Mesenchymal stem cell (in vitro differentiated cells and primary cell): ENCODE measurements around the gene OVCA2.

Experiments
- DNase-seq: peaks from one replicate; pipeline ENCODE4 v3.0.0-alpha.2; 2013
- H2AFZ ChIP-seq: one replicate; pipeline ENCODE4 v1.6.1; 2013; ENCODE audit warnings: low read depth, mild to moderate bottlenecking, control low read depth, inconsistent platforms, low read length, moderate library complexity
- H2AK5ac ChIP-seq: 2 replicates; pipeline ENCODE4 v1.6.1; 2013; ENCODE audit warnings: low read length, moderate library complexity, mild to moderate bottlenecking, inconsistent platforms; ENCODE audit not compliant: severe bottlenecking
- H2BK120ac ChIP-seq: one replicate; pipeline ENCODE4 v1.6.1; 2013; ENCODE audit warnings: low read depth, mild to moderate bottlenecking, inconsistent platforms, low read length, moderate library complexity
- H2BK12ac ChIP-seq, 2 experiments: one replicate each; pipeline ENCODE4 v1.6.1; 2013; ENCODE audit warnings: inconsistent platforms in 2 of 2, low read length in 2 of 2, mild to moderate bottlenecking in 2 of 2, moderate library complexity in 2 of 2, control low read depth in 1 of 2
- H2BK15ac ChIP-seq: one replicate; pipeline ENCODE4 v1.6.1; 2013; ENCODE audit warnings: mild to moderate bottlenecking, low read depth, inconsistent platforms; ENCODE audit not compliant: poor library complexity, severe bottlenecking
- H2BK5ac ChIP-seq: 2 replicates; pipeline ENCODE4 v1.6.1; 2013; ENCODE audit warnings: low read depth, mild to moderate bottlenecking, low read length, control low read depth, inconsistent platforms; ENCODE audit not compliant: poor library complexity, severe bottlenecking
- H3K14ac ChIP-seq, 2 experiments: one replicate each; pipeline ENCODE4 v1.6.1; 2013; ENCODE audit warnings: inconsistent platforms in 2 of 2, low read length in 2 of 2, control low read depth in 1 of 2, mild to moderate bottlenecking in 1 of 2, moderate library complexity in 1 of 2
- H3K18ac ChIP-seq, 2 experiments: one replicate each; pipeline ENCODE4 v1.6.1; 2013; ENCODE audit warnings: inconsistent platforms in 2 of 2, low read length in 2 of 2, control low read depth in 1 of 2, low read depth in 1 of 2, mild to moderate bottlenecking in 1 of 2
- H3K23ac ChIP-seq, 2 experiments: one replicate each; pipeline ENCODE4 v1.6.1; 2013; ENCODE audit warnings: inconsistent platforms in 2 of 2, low read length in 2 of 2, mild to moderate bottlenecking in 2 of 2, moderate library complexity in 2 of 2, control low read depth in 1 of 2
- H3K27ac ChIP-seq: 2 replicates; pipeline ENCODE4 v1.5.1; 2013; ENCODE audit warnings: mild to moderate bottlenecking, moderate library complexity, low read length, control low read depth, inconsistent platforms; ENCODE audit not compliant: poor library complexity, severe bottlenecking
- H3K27me3 ChIP-seq, 2 experiments: 2 replicates each; pipeline versions ENCODE4 v1.6.1 to v1.7.0; 2013; ENCODE audit warnings: low read length in 2 of 2, mild to moderate bottlenecking in 2 of 2, moderate library complexity in 2 of 2, control low read depth in 1 of 2, inconsistent platforms in 1 of 2; ENCODE audit not compliant: control insufficient read depth in 1 of 2, insufficient read depth in 1 of 2
- H3K36me3 ChIP-seq, 2 experiments: 2 replicates each; pipeline versions ENCODE4 v1.6.1 to v1.7.0; 2013; ENCODE audit warnings: low read length in 2 of 2, control low read depth in 1 of 2, inconsistent platforms in 1 of 2, low read depth in 1 of 2, mild to moderate bottlenecking in 1 of 2; ENCODE audit not compliant: insufficient read depth in 2 of 2, control insufficient read depth in 1 of 2
- H3K4ac ChIP-seq, 2 experiments: one replicate each; pipeline ENCODE4 v1.6.1; 2013; ENCODE audit warnings: inconsistent platforms in 2 of 2, low read length in 2 of 2, mild to moderate bottlenecking in 2 of 2, moderate library complexity in 2 of 2, control low read depth in 1 of 2, low read depth in 1 of 2
- H3K4me1 ChIP-seq: 2 replicates; pipeline ENCODE4 v1.6.1; 2013; ENCODE audit warnings: low read depth, low read length, control low read depth; ENCODE audit not compliant: control insufficient read depth, insufficient read depth
- H3K4me2 ChIP-seq: 2 replicates; pipeline ENCODE4 v1.6.1; 2013; ENCODE audit warnings: low read length, mild to moderate bottlenecking, inconsistent platforms; ENCODE audit not compliant: poor library complexity, severe bottlenecking
- H3K4me3 ChIP-seq, 2 experiments: 2 replicates each; pipeline versions ENCODE4 v1.5.1 to v1.7.0; 2013; ENCODE audit warnings: low read length in 2 of 2, mild to moderate bottlenecking in 2 of 2, control low read depth in 1 of 2, low read depth in 1 of 2; ENCODE audit not compliant: insufficient read depth in 1 of 2
- H3K79me1 ChIP-seq: replicated peaks from 2 replicates; pipeline ENCODE4 v1.6.1; 2013; ENCODE audit warnings: mild to moderate bottlenecking, control low read depth, low read length, inconsistent platforms; ENCODE audit not compliant: poor library complexity, severe bottlenecking
- H3K9ac ChIP-seq: 2 replicates; pipeline ENCODE4 v1.7.0; 2013; ENCODE audit warnings: mild to moderate bottlenecking, low read length, moderate library complexity
- H3K9me3 ChIP-seq: 2 replicates; pipeline ENCODE4 v1.7.0; 2013; ENCODE audit warnings: mild to moderate bottlenecking, low read length; ENCODE audit not compliant: control insufficient read depth
- H4K8ac ChIP-seq: one replicate; pipeline ENCODE4 v1.6.1; 2013; ENCODE audit warnings: inconsistent platforms, mild to moderate bottlenecking, low read length, moderate library complexity
- H4K91ac ChIP-seq: one replicate; pipeline ENCODE4 v1.6.1; 2013; ENCODE audit warnings: mild to moderate bottlenecking, low read length, inconsistent platforms
- WGBS: methylation state at CpG from one replicate; pipeline ENCODE4 v1.1.7; 2013; ENCODE audit warnings: mixed read lengths; 5-methylcytosine and 5-hydroxymethylcytosine counted together

The OVCA2 gene

DNA sequence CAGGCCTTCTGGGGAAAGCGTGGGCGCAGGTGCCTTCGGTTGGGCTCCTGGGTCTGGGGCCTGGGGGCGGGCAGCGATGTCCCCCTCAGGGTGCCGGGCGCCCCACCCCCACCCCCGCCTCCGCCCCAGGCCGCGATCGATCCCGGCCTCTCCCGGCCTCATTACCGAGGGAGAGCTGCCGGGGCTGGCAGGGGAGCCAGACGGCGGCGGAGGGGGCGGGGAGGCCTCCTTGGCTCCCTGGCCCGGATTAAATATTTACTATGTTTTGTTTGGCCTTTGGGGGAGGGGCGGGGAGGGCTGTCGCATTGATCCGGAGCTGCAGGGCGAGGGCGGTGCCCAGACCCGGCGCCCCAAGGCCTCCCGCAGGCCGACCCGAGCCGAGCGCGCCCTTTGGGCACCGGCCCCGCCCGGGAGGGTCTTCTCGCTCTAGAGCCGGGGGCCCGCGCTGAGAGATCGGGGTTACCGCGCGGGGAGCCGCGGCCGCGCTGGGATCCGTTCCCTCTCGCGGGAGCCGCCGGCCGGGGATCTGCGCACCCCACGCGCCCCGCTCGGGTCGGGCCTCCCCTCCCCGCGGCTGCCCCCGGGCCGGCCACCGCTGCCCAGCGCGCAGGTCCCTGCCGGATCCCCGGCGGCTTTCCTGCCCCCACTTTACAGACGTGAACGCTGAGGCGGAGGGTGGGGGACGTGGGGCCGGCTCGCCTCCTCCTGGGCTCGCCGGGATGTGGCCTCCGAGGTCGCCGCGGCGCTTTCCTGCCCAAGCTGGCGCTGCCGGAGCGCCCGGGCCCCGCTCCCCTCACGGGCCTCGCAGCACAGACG is 43.7 kb upstream of the OVCA2 start:
- H3K4me1 ChIP-seq, result peaks cover 36% of the 10 kb centered on the region
- no peaks in the 10 kb centered on the region for H3K9me3 ChIP-seq
- peaks cover 4 to 10% of the 10 kb centered on the region in 2 experiments for H3K27me3 ChIP-seq
- H3K36me3 ChIP-seq, result no peaks in the 10 kb centered on the region
- H3K27ac ChIP-seq, result peak overlapping the region; percentile 67
- H2AK5ac ChIP-seq, result no peak overlapping the region
- peak overlapping the region; percentile 57 for H2AFZ ChIP-seq
- H3K23ac ChIP-seq, result peak overlapping the region in 1 of 2 experiments; percentile 19
- H2BK12ac ChIP-seq, result peak overlapping the region in 1 of 2 experiments; percentile 64
- H3K9ac ChIP-seq, result peak overlapping the region; percentile 74
- peak overlapping the region; percentile 69 to 79 for H3K4ac ChIP-seq
- H2BK120ac ChIP-seq, result peak overlapping the region; percentile 71
- peak overlapping the region; percentile 28 for H2BK15ac ChIP-seq
- DNase-seq, result no peak
- H3K4me3 ChIP-seq, result peak overlapping the region; percentile 31 to 55
- H3K14ac ChIP-seq, result peak overlapping the region in 1 of 2 experiments; percentile 58
- WGBS, result 15% methylated on average over 50 of the region's 92 CpGs
- H4K8ac ChIP-seq, result peak overlapping the region; percentile 88
- H3K18ac ChIP-seq, result peak overlapping the region; percentile 61 to 74
- H3K4me2 ChIP-seq, result peak overlapping the region; percentile 74
- H4K91ac ChIP-seq, result peak overlapping the region; percentile 50
- no peaks in the 10 kb centered on the region for H3K79me1 ChIP-seq
- H2BK5ac ChIP-seq, result peak overlapping the region; percentile 84

GRCh38 chr17:1999557-2000251 is 42.1 kb upstream of the OVCA2 start:
- peak overlapping the region; percentile 8 for H2AFZ ChIP-seq
- peak overlapping the region; percentile 85 for H4K91ac ChIP-seq
- no peak overlapping the region for H2AK5ac ChIP-seq
- peaks cover 0 to 4% of the 10 kb centered on the region in 2 experiments for H3K27me3 ChIP-seq
- DNase-seq, result peak; percentile 80
- peak overlapping the region in 1 of 2 experiments; percentile 82 for H3K14ac ChIP-seq
- peak overlapping the region; percentile 15 for H2BK120ac ChIP-seq
- H3K79me1 ChIP-seq, result no peaks in the 10 kb centered on the region
- H3K4me3 ChIP-seq, result no peak overlapping the region
- H3K9me3 ChIP-seq, result no peaks in the 10 kb centered on the region
- peak overlapping the region; percentile 93 for H4K8ac ChIP-seq
- H2BK5ac ChIP-seq, result peak overlapping the region; percentile 49
- peaks cover 36% of the 10 kb centered on the region for H3K4me1 ChIP-seq
- no peak overlapping the region for H3K4me2 ChIP-seq
- H3K36me3 ChIP-seq, result no peaks in the 10 kb centered on the region
- WGBS, result 23% methylated on average over 13 of the region's 13 CpGs
- H3K18ac ChIP-seq, result peak overlapping the region; percentile 55 to 68
- H2BK12ac ChIP-seq, result peak overlapping the region; percentile 40 to 88
- no peak overlapping the region for H2BK15ac ChIP-seq
- peak overlapping the region; percentile 52 to 66 for H3K4ac ChIP-seq
- H3K27ac ChIP-seq, result peak overlapping the region; percentile 55
- no peak overlapping the region for H3K23ac ChIP-seq
- peak overlapping the region; percentile 29 for H3K9ac ChIP-seq

- no peak overlapping the region for H2AFZ ChIP-seq
- H2BK12ac ChIP-seq, result no peak overlapping the region
- DNase-seq, result no peak
- H2BK5ac ChIP-seq, result no peak overlapping the region
- no peak overlapping the region for H3K14ac ChIP-seq
- no peak overlapping the region for H3K23ac ChIP-seq
- H4K91ac ChIP-seq, result no peak overlapping the region
- no peak overlapping the region for H3K9ac ChIP-seq
- H3K4me2 ChIP-seq, result no peak overlapping the region
- H3K18ac ChIP-seq, result no peak overlapping the region
- no peaks in the 10 kb centered on the region for H3K9me3 ChIP-seq
- H3K4ac ChIP-seq, result no peak overlapping the region
- peaks cover 22% of the 10 kb centered on the region for H3K4me1 ChIP-seq
- H4K8ac ChIP-seq, result no peak overlapping the region
- no peak overlapping the region for H3K4me3 ChIP-seq
- H3K27me3 ChIP-seq, result no peaks in the 10 kb centered on the region
- H3K36me3 ChIP-seq, result no peaks in the 10 kb centered on the region
- H2BK120ac ChIP-seq, result no peak overlapping the region
- no peak overlapping the region for H2BK15ac ChIP-seq
- no peak overlapping the region for H3K27ac ChIP-seq
- H2AK5ac ChIP-seq, result no peak overlapping the region
- 78% methylated on average over 10 of the region's 16 CpGs for WGBS
- H3K79me1 ChIP-seq, result no peaks in the 10 kb centered on the region
Observed at GRCh38 chr17:2002767-2003329, 39.0 kb upstream of the OVCA2 start.

- H2AFZ ChIP-seq, result no peak overlapping the region
- no peak overlapping the region for H4K91ac ChIP-seq
- no peak overlapping the region for H2BK120ac ChIP-seq
- no peak overlapping the region for H3K4ac ChIP-seq
- H2BK12ac ChIP-seq, result no peak overlapping the region
- no peak overlapping the region for H2BK5ac ChIP-seq
- H3K4me1 ChIP-seq, result peaks cover 17% of the 10 kb centered on the region
- H2AK5ac ChIP-seq, result no peak overlapping the region
- H3K4me2 ChIP-seq, result no peak overlapping the region
- H3K36me3 ChIP-seq, result no peaks in the 10 kb centered on the region
- no peak overlapping the region for H3K4me3 ChIP-seq
- no peak overlapping the region for H3K23ac ChIP-seq
- no peak overlapping the region for H3K18ac ChIP-seq
- no peak overlapping the region for H3K9ac ChIP-seq
- no peak overlapping the region for H3K27ac ChIP-seq
- 97% methylated on average over 13 of the region's 13 CpGs for WGBS
- no peaks in the 10 kb centered on the region for H3K27me3 ChIP-seq
- no peaks in the 10 kb centered on the region for H3K79me1 ChIP-seq
- no peak overlapping the region for H2BK15ac ChIP-seq
- H3K14ac ChIP-seq, result no peak overlapping the region
- DNase-seq, result no peak
- H3K9me3 ChIP-seq, result no peaks in the 10 kb centered on the region
- no peak overlapping the region for H4K8ac ChIP-seq
Observed at GRCh38 chr17:2003525-2003924, 38.3 kb upstream of the OVCA2 start.
